T-helper 9 cell (primary cell): ENCODE results near the gene WDR44.
"Not testable (repeated sequence)": the region's sequence is repeated elsewhere in the genome, so short reads cannot be mapped to it uniquely, and the experiment has no call there.

ENCODE experiments used
- DNase-seq: peaks from one replicate; pipeline ENCODE4 v3.0.0-alpha.2; 2020

The WDR44 gene

DNA sequence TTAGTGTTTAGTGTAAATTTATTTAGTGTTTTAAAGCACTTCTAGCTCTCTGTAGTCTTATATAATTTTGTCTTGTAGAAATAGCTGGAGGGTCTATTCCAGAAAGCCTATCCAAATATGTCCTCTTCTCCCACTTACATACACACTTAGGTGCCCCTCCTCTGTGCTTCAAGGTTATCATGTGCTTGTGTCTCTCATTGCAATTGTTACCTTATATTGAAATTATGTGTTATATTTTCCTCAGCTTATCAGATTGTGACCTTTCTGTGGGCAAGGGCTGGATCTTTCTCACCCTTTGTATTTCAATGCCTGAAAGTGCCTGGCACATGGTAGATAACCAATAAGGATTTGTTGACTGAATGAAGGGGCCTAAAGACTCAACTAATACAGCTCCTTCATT lies 18.4 kb downstream of the WDR44 start:
- no peak for DNase-seq

DNA sequence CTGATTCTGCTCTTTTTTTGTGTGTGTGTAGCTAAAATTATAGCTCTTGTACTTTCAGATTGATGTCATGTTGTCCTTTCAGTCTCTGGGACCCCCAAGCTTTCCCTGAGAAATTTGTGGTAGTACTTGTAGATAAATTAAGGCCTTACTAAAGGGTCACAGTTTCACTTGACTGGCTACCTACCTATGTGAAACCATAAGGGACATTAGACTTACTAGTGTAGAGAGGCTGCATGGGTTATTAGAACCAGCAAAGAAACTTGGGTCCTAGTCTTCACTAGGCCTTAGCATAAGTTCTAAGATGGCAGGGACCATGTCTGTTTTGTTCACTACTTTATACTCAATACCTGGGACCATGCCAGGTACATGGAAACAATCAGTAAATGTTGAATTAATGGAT lies 21.4 kb downstream of the WDR44 start:
- no peak for DNase-seq

DNA sequence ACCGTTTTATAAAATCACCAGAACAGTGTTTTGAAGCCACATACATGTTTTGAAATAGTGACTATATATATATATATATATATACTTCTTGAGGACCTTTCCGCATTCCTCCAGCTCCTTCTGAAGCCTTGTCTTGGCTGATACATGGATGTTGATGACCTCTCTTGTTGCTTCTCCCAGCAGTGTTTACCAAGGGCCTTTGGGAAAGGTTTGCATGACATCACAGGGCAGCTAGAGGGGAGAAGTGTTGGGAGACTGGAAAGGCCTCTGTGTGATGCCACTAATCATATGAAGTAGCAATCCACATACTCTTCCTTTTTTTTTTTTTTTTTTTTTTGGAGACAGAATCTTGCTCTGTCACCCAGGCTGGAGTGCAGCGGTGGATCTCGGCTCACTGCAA lies 22.5 kb downstream of the WDR44 start:
- no peak for DNase-seq

DNA sequence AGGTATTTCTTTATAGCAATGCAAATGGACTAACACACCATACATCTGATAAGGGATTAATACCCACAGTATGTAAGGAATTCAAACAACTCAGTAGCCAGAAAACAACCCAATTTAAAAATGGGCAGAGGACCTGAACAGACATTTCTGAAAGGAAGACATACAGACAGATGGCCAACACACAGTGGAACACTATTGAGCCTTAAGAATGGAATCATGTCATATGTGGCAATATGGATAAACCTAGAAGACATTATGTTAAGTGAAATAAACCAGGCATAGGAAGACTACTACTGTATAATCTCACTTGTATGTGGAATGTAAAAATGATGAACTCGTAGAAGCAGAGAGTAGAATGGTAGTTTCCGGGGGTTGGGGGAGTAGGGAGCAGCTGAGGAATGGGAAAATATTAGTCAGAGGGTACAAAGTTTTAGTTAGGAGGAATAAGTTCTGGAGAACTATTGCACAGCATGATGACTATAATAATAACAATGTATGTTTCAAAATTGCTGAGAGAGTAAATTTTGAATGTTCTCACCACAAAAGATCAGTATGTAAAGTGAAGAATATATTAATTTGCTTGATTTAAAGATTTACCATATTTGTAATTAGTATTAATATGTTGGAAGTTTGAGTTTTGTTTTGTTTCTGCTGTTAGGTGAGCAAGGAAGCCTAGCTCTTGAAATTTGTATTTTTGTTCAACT lies 25.2 kb downstream of the WDR44 start:
- no peak for DNase-seq

DNA sequence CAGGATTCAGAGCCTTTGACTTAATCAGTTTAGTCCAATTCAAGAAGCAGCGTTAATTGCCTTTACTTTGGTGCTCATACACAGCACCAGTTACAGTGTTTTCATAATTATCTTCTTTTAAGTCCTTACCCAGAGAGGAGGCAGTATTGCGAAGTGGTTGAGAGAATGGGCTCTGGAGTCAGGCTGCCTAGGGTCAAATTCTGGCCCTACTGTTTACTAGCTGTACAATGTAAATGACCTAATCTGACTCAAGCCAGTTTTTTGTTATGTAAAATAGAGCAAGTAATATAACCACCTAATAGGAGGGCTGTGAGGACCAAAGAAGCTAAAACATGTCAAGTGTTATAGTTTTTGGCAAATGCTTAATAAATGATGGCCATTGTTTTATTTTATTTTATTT lies 27.6 kb downstream of the WDR44 start:
- no peak for DNase-seq

DNA sequence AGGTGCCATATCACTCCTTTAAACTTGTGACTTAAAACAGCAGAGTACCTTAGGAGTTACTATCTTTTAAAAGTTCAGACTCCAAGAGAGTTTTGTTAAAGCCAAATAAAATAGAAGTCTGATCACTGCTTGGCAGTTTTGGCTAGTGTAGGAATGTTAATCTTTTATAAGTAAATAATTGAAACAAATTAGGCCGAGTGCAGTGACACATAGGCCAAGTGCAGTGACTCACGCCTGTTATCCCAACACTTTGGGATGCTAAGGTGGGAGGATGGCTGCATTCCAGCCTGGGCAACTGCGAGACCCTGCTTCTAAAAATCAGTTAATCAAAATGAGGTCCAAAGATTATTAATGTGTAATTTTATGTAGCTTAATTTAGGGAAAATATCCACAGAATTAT lies 37.2 kb downstream of the WDR44 start:
- no peak for DNase-seq

DNA sequence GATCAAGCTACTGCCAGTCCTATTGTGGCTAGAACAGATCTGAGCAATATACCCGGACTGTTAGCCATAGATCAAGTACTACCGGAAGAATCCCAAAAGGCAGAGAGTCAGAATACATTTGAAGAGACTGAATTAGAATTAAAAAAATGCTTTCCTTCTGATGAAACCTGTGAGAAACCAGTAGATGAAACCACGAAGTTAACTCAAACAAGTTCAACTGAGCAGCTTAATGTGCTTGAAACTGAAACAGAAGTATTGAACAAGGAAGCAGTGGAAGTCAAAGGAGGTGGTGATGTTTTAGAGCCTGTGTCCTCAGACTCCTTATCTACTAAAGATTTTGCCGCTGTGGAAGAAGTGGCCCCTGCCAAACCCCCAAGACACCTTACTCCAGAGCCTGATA lies 46.8 kb downstream of the WDR44 start:
- DNase-seq, result no peak

DNA sequence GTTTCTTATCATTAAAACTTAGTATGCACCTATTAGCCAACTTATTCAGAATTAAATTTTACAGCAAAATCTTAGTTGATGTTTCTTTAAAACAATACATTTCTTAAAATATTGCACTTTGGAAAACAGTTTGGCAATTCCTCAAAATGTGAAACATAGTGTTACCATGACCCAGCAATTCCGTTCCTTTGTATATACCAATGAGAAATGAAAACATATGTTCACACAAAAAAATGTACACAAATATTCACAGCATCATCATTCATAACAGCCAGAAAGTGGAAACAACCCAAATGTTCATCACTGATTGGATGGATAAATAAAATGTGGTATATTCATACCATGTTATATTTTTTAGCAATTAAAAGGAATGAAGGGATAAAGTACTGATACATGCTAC lies 50.2 kb downstream of the WDR44 start:
- DNase-seq, result no peak

DNA sequence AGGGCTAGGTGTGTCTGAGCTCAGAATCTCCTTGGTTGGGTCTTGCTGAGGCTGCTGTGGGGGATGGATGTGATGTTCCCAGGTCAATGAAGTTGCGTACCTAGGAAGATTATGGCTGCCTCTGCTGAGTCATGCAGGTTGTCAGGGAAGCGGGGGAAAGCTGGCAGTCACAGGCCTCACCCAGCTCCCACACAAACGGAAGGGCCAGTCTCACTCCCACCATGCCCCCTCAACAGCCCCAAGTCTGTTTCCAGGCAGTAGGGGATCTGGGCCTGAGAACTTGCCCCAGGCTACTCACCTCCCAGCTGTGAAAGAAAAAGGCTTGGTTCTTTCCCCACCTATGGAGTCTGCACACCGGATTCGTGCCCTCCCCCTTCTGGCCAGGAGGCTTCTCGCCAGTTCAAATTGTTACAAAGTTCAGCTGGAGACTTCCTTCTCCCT lies 72.9 kb downstream of the WDR44 start:
- DNase-seq, result no peak

DNA sequence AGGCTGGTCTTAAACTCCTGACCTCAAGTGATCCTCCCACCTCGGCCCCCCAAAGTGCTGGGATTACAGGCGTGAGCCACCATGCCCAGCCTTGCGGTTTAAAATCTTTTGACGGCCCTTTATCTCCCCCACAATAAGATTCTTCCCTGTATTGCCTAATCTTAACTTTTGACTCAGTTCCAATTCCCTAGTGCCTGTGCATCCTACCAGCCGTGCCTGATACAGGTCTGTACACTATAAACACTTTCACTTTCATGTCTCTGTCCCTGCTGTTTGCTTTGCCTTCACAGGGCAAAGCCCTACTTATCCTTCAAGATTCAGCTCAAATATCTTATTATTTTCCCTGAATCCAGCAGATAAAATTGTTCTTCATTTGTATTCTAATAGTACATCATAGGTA lies 74.6 kb downstream of the WDR44 start:
- DNase-seq, result no peak

DNA sequence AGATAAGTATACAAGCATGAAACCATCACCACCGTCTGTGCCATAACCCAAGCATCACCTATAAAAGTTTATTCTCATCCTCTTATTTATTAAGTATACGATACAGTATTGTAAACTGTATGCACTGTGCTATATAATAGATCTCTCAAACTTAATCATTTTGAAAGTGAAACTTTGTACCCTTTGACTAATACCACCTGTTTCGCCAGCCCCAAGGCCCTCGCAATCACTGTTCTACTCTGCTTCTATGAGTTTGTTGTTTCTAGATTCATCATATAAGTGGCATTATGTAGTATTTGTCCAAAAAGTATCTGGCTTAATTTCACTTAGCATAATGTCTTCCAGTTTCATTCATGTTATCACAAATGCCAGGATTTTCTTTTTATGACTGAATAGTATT lies 77.7 kb downstream of the WDR44 start:
- DNase-seq, result no peak

DNA sequence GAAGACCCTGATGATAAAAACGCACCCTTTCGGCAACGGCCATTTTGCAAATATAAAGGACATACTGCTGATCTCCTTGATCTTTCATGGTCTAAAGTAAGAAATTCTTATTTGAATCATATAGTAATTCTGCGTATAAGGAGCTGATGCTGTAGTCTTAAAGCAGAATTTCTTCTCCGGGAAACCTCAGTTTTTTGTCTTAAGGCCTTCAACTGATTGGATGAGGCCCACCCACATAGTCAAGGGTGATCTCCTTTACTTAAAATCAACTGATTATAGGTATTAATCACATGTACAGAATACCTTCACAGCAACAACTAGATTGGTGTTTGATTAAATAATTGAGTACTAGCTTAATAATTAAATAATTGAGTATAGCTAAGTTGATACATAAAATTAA lies 86.9 kb downstream of the WDR44 start:
- no peak for DNase-seq

DNA sequence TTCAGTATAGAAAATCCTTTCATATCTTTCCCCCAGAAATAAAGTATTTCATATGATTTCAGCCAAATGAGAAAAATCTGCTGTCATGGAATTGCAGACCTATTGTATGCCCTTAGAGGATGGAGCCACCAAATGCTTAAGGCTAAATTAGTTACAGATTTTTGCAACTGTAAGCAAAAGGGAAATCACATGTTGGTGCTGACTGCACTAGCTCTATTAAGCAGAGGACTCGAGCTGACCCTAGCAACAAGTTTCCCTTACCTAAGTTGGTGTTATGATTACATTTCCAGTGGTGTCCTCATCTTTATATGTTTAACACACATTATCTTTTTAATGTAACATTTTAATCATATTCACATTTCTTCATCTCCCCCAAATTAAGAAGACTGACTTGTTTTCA lies 91.4 kb downstream of the WDR44 start:
- DNase-seq, result no peak

DNA sequence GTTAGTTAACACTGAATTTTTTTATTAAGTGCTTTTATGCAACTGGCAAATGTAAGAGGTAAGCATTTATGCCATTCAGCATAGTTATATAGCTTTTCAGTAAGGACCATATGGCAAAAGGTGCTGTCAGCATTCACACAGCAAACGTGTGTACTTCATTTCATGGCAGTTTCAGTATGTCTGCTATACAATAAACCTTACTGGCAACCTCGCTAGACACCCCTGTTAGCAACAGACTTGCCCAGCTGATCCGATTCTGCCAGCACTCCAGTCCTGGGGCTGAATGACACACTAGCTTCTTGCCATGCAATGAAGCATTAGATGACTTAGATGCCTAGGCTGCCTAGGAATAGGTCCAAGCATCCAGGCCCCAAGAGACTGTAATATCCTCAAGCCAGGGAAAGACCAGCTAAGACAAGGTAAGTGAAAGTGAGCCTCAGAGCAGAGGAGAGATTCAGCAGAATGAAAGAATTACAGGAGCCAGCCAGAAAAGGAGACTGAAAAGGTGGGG lies 102.4 kb downstream of the WDR44 start:
- no peak for DNase-seq

DNA sequence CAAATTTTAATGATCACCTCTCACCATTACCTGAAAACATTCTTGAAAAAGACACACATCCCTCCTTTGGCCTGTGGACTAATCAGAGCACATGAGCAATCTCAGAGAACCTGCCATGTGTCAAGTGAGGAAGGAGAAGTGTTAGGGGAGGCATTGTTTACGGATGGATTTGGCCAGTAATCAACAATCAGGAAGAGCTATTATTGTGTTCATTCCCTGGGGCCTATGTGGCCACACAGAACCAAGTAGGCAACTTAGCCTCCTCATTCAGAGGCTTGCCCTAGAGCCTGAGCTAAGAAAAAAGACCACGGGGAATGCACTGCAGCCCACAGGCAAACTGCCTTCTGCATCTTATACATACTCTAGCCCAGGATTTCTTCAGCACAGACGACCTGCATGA lies 109.1 kb downstream of the WDR44 start:
- no peak for DNase-seq

DNA sequence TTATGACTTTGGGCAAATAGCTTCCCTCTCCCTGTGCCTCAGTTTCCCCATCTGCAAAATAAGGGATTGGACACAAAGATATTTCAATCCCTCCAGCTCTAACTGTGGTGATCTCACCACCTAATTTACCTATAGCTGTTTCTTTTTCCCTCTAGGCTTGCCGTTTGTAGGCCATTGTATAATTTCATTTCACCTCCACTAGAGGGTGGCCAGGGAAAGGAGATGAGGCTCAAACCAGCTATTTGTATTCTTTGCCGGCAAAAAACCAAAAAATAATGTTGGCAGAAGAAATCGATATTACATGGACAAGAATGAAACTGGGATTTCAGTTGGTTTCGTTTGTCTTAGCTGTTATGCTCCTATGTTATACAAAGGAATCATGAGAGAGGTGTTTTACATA lies 113.6 kb downstream of the WDR44 start:
- no peak for DNase-seq

DNA sequence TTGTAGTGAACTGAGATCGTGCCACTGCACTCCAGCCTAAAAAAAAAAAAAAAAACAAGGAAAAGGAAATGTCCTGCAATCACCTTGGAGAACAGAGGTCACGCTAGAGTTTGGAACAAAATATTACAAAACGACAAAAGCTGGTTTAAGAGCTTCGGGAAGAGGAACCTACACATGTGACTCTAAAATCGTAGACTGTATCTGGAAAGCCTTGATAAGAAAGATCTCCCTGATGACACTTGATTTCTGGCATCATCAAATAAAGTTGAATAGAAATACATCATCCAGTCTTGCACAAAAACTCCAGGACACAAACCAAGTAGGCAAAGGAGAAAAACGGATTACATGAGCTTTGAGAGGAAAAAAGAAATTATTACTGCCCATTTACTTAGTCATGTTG lies 118.6 kb downstream of the WDR44 start:
- DNase-seq, result no peak

DNA sequence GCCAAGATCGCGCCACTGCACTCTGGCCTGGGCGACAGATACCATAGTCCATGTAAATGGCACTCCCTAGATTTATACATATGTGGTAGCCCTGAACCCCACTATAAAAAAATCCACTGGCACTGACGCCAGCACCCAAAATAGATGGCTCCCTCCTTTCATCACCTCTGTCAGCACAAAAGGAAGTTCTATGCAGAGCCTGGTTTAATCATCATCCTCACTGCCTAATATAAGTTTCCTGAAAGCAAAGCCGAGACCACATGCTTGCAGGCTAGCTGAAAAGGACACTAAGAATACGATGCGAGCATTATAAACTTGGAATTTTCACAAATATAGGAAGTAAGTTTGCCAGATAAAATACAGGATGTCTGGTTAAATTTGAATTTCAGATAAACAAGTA lies 122.2 kb downstream of the WDR44 start:
- no peak for DNase-seq

DNA sequence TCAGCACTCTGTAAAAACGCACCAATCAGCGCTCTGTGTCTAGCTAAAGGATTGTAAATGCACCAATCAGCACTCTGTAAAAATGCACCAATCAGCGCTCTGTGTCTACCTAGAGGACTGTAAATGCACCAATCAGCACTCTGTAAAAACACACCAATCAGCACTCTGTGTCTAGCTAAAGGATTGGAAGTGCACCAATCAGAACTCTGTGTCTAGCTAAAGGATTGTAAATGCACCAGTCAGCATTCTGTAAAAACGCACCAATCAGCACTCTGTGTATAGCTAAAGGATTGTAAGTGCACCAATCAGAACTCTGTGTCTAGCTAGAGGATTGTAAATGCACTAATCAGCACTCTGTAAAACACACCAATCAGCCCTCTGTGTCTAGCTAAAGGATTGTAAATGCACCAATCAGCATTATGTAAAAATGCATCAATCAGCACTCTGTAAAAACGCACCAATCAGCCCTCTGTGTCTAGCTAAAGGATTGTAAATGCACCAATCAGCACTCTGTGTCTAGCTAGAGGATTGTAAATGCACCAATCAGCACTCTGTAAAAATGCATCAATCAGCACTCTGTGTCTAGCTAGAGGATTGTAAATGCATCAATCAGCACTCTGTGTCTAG lies 124.9 kb downstream of the WDR44 start:
- DNase-seq, result not testable (repeated sequence)

DNA sequence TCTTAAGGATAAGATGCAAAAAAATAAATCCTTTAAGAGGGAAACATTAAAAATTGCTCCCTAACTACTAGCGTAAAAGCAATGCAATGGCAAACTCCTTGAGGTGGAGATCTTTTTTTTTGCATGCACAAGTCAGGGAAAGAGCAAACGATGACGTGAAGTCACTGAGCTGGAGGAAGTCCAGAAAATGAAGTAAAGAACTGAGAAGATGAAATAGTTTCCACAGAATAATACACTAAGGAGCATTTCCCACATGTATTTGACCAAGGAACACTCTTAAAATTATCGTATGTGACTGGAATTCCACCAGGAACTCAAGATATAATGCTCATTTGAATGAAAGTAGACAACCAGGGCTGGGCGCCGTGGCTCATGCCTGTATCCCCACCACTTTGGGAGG lies 128.7 kb downstream of the WDR44 start:
- DNase-seq, result no peak

DNA sequence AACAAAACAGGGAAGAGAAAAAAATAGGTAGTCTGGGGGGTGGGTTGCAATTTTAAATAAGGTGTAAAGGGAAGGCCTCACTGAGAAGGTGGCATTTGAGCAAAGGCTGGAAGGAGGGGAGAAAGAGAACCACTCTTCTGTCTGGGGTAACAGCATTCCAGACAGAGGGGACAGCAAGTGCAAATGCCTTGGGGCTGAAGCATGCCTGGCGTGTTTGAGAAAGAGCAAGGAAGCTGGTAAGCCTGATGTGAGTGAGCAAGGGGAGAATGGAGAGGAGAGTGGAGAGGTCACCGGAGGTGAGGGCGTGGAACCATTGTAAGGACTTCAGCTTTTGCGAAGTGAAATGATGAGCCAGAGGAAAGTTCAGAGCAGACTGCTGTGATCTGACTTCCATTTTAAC lies 130.0 kb downstream of the WDR44 start:
- DNase-seq, result no peak

DNA sequence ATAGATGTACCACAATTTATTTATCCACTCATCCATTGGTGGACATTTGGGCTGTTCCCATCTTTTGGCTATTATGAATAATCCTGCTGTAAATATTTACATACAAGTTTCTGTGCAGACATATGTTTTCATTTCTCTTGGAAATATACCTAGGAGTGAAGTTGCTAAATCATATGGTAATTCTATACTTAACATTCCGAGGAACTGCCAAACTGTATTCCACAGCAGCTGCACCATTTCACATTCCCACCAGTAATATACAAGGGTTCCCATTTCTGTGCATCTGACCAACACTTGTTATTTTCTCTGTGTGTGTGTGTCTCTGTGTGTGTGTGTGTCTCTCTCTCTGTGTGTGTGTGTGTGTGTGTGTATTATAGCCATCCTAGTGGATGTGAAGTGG lies 134.3 kb downstream of the WDR44 start:
- DNase-seq, result no peak

DNA sequence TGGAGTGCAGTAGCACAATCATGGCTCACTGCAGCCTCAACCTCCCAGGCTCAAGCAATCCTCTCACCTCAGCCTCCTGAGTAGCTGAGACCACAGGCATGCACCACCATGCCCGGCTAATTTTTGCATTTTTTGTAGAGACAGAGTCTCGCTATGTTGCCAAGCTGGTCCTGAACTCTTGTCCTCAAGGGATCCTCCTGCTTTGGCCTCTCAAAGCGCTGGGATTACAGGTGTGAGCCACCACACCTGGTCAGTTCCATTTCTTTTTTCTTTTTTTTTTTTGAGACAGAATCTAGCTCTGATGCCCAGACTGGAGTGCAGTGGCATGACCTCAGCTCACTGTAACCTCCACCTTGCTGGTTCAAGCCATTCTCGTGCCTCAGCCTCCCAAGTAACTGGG lies 136.5 kb downstream of the WDR44 start:
- DNase-seq, result not testable (repeated sequence)

DNA sequence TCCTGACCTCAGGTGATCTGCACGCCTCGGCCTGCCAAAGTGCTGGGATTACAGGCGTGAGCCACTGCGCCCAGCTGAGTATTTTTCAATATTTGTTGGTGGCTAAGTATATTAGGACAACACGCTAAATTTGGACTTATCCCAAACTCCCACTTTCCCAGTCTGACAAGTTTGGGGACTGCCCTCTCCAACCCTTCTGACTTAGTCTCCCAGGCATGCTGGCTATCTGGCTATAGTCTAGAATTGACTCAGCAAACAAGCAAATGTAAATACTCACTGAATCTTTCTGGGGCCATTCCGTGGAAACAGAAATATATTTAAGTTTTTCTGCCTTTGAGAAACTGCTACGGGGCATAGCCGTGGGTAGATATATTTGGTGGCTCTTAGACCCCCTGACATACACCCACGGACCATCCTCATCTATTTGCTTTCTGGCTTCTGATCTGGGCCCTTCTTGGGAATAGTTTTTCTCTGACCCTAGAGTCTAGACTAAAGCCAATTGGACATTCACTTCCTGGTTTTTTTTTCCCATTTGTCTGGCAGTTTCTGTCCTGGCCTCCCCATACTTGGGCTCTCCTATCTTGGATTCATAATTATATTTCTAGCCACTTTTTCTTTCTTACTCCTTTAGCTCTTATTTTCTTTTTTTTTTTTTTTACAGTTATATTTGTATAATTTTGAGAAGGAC lies 138.5 kb downstream of the WDR44 start:
- DNase-seq, result no peak
